ENCODE data around the gene KLHL21.

The KLHL21 gene

GRCh38 chr1:6574025-6574620 lies 28.5 kb downstream of the KLHL21 start:
- Histone ChIP-seq H3K4me1 (ENCODE audit: insufficient read depth, low read length) (peaks cover 3% of the 10 kb centered on the region), H3K36me3 (ENCODE audit: insufficient read depth, low read length) (no peaks in the 10 kb centered on the region), H3K79me2 (ENCODE audit: insufficient read depth, low read length) (no peaks in the 10 kb centered on the region), H3K27ac (ENCODE audit: low read length) (no peak overlapping the region), H3K4me2 (ENCODE audit: insufficient read depth, low read length) (no peak overlapping the region), H3K4me3 (ENCODE audit: low read depth in 1 of 2, low read length in 2 of 2) (no peak overlapping the region), H3K9ac (ENCODE audit: low read depth, low read length) (no peak overlapping the region), H4K20me1 (ENCODE audit: insufficient read depth, low read length) (no peaks in the 10 kb centered on the region), H3K9me3 (ENCODE audit: insufficient read depth, low read length, severe bottlenecking) (no peaks in the 10 kb centered on the region), H2AFZ (ENCODE audit: low read depth, low read length) (no peak overlapping the region), H3K27me3 (ENCODE audit: insufficient read depth, low read length, poor library complexity) (peaks cover 6% of the 10 kb centered on the region)
- no peak for TF ChIP-seq CTCF (IDR thresholded peaks at IDR 0.05; ENCODE audit: borderline replicate concordance, extremely low read depth, low read length, poor library complexity, severe bottlenecking)
- no peak for TF ChIP-seq EZH2 (IDR thresholded peaks at IDR 0.05; ENCODE audit: borderline replicate concordance, low read depth, low read length, severe bottlenecking)
- ATAC-seq (ENCODE audit: insufficient read depth, low read depth) (no peak), DNase-seq (no peak)

GRCh38 chr1:6572653-6573383 lies 29.9 kb downstream of the KLHL21 start:
- Histone ChIP-seq H2AFZ (ENCODE audit: low read depth, low read length) (no peak overlapping the region), H4K20me1 (ENCODE audit: insufficient read depth, low read length) (no peaks in the 10 kb centered on the region), H3K9ac (ENCODE audit: low read depth, low read length) (no peak overlapping the region), H3K4me2 (ENCODE audit: insufficient read depth, low read length) (no peak overlapping the region), H3K4me3 (ENCODE audit: low read depth in 1 of 2, low read length in 2 of 2) (no peak overlapping the region), H3K27me3 (ENCODE audit: insufficient read depth, low read length, poor library complexity) (peaks cover 6% of the 10 kb centered on the region), H3K4me1 (ENCODE audit: insufficient read depth, low read length) (no peaks in the 10 kb centered on the region), H3K27ac (ENCODE audit: low read length) (no peak overlapping the region), H3K9me3 (ENCODE audit: insufficient read depth, low read length, severe bottlenecking) (no peaks in the 10 kb centered on the region), H3K79me2 (ENCODE audit: insufficient read depth, low read length) (no peaks in the 10 kb centered on the region), H3K36me3 (ENCODE audit: insufficient read depth, low read length) (no peaks in the 10 kb centered on the region)
- ATAC-seq (ENCODE audit: insufficient read depth, low read depth) (no peak), DNase-seq (no peak)
- no peak for TF ChIP-seq CTCF (IDR thresholded peaks at IDR 0.05; ENCODE audit: borderline replicate concordance, extremely low read depth, low read length, poor library complexity, severe bottlenecking)
- TF ChIP-seq EZH2 (IDR thresholded peaks at IDR 0.05; ENCODE audit: borderline replicate concordance, low read depth, low read length, severe bottlenecking): no peak

GRCh38 chr1:6570987-6571386 lies 31.7 kb downstream of the KLHL21 start:
- ATAC-seq (ENCODE audit: insufficient read depth, low read depth) (no peak), DNase-seq (no peak)
- Histone ChIP-seq H4K20me1 (ENCODE audit: insufficient read depth, low read length) (no peaks in the 10 kb centered on the region), H3K9me3 (ENCODE audit: insufficient read depth, low read length, severe bottlenecking) (no peaks in the 10 kb centered on the region), H3K4me3 (ENCODE audit: low read depth in 1 of 2, low read length in 2 of 2) (no peak overlapping the region), H3K9ac (ENCODE audit: low read depth, low read length) (no peak overlapping the region), H3K27ac (ENCODE audit: low read length) (no peak overlapping the region), H3K36me3 (ENCODE audit: insufficient read depth, low read length) (no peaks in the 10 kb centered on the region), H3K4me1 (ENCODE audit: insufficient read depth, low read length) (no peaks in the 10 kb centered on the region), H3K27me3 (ENCODE audit: insufficient read depth, low read length, poor library complexity) (peaks cover 6% of the 10 kb centered on the region), H3K79me2 (ENCODE audit: insufficient read depth, low read length) (no peaks in the 10 kb centered on the region), H2AFZ (ENCODE audit: low read depth, low read length) (no peak overlapping the region), H3K4me2 (ENCODE audit: insufficient read depth, low read length) (no peak overlapping the region)
- TF ChIP-seq EZH2 (IDR thresholded peaks at IDR 0.05; ENCODE audit: borderline replicate concordance, low read depth, low read length, severe bottlenecking): no peak
- no peak for TF ChIP-seq CTCF (IDR thresholded peaks at IDR 0.05; ENCODE audit: borderline replicate concordance, extremely low read depth, low read length, poor library complexity, severe bottlenecking)

All from DND-41 (cell line).